HG03520 (cell line): Measurements from ENCODE around the gene PUM1.

Source experiments
- ATAC-seq: cut with Tn5 transposase; IDR thresholded peaks from one replicate; pipeline ENCODE4 v1.9.1; 2021; ENCODE audit warnings: mild to moderate bottlenecking, moderate library complexity; ENCODE audit not compliant: unreplicated experiment

Gene PUM1

DNA sequence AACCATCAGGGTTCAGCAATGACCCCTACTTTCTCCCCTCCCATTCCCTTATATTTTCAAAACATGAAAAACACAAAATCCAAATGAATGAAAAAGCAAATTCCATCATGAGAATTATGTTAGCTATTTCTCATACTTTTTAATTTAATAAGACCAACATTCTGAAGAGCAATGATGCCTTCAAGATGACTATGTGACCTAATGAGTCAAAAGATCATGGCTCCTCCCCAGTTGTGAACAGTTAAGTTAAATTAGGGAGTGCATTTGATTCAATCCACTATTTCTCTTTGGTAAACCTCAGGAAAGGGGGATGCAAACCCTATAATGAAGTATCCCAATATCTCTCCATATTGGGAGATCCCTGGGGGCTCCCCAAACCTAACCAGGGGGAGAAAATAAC lies 36.5 kb downstream of the PUM1 start:
- ATAC-seq: no peak

DNA sequence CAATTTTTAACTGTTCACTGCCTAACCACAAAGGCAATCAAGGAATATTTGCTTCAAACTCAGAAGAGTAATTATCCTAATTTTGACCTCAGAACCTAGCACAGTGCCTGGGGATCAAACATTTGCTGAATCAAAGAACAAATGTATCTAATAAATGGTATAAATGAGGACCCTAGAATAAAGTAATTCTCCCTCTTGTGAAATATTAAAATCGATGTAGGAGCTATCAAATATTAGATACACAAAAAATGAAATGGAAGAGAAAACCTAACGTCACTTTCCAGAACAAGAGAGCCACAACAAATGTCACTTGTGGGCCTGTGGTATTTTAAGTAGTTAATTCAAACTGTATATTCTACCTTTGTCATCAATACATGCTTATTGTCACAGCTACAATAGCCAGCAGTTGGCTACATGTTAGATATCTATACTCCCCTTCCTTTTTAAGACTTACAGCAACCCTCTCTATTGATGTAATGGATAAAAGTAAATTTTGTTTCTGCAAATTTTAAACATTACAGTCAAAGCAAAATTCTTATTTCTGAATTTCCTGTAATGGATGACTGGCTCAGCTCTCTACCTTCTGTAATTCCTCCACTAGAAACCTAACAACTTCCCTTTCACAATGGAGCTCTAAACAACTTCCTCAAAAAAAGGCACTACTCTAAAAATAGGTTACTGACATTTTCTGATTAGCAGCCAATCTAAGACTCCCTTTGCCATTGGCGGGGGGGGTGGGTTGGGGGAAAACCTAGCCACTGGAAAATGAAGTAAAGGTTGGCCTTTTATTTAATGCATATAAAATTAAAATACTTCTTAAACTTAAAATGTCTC lies 37.6 kb downstream of the PUM1 start:
- ATAC-seq: no peak

DNA sequence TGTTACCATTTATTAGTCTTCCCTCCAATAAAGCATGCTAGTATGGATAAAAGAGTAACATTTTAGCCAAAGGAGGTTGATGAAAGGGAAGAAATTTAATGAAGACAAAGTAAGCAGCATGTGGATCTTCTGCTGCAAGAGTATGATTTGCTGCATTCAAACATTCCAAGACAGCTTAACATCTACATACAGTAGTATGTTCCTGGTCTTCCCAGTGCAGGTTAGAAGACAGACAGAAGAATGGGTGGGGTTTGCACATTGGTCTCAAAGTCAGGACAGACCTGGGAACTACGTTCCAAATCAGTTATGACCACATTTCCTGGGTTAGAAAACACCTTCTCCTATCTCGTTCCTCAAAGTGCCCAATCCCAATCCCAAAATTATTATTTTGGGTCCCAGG lies 43.3 kb downstream of the PUM1 start:
- no peak for ATAC-seq

DNA sequence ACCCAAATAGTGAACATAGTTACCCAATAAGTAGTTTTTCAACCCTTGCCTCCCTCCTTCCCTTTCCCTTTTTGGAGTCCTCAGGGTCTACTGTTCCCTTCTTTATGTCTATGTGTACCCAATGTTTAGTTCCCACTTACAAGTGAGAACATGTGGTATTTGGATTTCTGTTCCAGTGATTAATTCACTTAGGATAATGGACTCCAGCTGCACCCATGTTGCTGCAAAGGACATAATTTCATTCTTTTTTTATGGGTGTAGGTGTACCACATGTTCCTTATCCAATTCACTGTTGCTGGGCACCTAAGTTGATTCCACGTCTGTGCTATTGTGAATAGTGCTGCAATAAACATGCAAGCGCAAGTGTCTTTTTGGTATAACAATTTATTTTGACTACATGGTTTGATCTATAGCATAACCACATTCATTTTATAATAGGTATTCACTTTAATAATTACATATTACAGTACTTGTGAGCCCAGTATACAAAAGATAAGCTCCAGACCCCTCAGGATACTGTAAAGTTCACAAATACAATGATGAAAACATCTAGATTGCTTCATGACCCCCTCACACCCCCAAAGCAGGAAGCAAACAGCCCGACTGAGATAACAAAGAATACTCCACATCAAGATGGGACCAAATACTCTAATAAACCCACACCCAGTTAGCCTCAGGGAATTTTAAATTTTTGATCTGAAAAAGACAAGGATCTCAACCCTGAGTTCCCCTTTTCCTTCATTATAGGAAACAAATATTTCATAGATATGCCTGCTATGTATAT lies 45.3 kb downstream of the PUM1 start:
- no peak for ATAC-seq

DNA sequence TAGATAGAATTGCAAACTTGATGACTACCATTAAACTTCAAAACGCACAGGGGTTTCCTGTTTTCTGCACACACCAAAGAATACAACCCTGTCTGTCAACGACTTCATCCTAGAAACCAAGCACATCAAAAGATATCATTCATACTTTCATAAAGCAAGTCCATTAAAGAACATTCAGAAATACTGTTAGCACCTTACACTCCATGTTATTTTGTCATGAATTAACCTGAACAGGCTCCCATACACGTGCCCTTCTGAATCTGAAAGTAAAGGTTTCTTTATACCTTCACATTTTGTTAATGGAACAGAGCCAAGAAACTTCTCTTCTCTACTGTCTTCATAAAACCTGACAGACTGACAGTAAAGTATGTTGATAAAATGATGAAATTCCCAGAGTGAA lies 46.1 kb downstream of the PUM1 start:
- no peak for ATAC-seq

DNA sequence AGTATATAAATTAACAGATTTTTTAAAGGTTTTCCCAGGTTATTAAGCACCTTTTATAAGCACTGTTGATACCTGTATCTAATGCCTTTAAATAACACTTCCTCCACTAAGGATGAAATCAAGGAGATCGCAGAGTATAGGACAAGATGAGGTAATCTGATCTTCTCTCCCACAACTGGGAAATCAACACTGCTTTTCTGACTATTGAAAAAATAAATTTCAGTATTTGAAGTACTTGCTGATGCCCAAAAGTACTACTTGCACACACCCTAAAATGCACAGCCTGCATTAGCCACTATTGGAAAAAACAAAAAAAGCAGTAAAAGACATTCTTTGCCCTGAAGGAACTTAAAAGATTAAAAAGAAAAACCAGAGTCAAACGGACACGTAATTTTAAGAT lies 48.6 kb downstream of the PUM1 start:
- ATAC-seq: no peak

DNA sequence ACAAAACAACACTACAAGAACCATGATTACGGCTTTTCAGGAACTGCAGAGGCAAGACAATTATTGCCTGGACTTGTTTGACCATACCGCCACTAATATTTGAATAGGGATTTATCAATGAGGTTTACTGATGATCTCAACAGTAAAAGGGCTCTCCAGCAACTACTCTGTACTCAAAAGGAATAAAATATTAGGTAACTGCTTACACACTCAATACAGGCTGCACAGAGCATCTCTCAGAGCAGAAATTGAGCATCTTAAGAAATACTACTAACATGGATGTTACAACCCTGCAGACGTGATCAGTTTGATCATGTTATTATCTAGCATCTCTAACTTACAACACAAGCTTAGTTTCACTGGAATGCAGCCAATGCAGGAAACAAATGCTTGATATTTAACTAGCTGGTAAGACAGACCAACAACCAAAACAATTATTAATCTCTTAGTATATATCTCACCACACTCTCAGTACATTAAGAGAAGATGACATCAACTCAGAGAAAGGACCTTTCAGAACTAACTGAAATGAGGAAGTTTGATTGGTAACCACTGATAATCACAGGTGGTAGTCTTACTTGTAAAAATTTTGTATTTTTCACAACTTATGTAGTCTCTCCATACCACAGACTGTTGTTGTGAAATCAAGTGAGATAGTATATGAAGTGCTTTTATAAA lies 52.2 kb downstream of the PUM1 start:
- no peak for ATAC-seq

DNA sequence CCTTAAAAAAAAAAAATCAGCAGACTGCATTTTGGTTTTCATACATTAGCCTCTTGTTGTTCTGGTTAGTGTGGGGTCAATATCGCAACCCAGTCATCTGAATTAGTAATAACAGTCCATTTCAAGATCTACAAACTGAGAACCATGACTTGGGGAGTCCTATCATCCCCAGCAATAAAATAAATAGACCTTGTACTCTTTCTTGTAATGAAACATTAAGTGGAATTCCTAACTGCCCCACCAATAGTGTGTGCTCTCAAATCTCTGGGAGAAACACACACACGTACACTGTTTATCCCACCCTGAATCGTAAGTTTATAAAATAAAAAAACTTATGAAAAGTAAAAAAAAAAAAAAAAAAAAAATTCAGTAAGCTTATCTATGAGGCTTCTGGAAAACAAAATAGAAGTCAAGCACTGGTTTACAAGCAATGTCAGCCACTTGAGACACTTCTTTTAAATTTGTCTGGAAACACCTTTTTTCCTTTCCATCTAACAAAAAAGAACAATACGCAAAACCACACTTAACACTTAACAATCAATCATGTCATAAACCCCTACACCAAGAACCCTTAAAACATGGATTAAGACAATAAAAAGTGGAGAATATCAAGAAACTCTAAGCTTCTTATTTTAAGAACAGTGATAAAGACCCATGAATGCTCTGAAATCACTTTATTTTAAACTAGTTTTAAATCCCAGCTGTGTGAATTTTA lies 53.1 kb downstream of the PUM1 start:
- no peak for ATAC-seq

DNA sequence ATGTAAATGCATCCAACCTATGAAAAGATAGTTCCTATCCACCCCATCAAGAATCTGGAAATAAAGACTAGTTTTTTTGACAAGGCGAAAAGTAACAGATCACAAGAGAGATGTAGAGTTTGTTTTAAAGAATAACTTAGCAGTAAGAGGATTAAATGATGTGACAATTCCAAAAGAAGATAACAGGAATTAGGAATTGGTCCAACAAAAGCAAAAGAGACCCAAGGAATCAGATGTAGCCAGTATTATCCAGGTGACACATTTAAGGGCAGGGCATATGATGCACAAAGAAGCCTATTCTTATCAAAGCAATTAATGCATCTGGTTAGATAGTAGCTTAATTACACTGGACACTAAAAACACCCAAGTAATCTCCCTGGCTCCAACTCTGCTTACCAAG lies 53.8 kb downstream of the PUM1 start:
- no peak for ATAC-seq

DNA sequence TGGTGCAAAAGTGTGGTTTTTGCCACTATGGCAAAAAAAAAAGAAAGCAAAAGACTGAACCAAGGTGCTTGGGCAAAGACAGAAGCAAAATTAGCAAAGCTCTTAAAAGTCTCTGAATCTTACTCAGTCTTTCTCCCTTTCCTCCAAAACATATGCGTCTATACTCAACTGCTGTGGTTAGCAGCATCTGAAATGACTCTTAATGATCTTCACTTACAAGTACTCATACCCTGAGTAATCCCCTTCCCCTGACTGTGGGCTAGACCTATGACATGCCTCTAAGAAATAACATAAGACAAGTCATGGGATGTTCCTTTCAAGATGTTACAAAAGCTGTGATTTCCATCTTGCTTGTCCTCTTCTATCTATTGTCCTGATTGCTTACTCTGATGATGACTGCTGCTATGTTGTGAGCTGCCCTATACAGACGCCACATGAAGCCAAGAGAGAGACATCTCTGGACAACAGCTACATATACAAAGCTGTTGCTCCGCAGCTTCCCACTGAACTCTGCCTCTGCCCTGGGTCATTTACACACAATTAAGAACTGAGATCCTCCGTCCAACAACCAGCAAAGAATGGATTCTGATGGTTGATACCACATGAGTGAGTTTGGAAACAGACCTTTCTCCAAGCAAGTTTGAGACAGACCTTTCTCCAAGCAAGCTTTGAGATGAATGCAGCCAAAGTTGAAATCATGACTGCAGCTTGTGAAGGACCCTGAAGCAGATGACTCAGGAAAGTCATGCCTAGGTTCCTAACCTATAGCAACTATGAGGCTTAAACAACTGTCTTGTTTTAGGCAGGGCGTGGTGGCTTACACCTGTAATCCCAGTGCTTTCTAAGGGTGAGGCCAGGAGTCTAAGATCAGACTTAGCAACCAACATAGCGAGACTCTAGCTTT lies 55.2 kb downstream of the PUM1 start:
- peak; percentile 57 for ATAC-seq

DNA sequence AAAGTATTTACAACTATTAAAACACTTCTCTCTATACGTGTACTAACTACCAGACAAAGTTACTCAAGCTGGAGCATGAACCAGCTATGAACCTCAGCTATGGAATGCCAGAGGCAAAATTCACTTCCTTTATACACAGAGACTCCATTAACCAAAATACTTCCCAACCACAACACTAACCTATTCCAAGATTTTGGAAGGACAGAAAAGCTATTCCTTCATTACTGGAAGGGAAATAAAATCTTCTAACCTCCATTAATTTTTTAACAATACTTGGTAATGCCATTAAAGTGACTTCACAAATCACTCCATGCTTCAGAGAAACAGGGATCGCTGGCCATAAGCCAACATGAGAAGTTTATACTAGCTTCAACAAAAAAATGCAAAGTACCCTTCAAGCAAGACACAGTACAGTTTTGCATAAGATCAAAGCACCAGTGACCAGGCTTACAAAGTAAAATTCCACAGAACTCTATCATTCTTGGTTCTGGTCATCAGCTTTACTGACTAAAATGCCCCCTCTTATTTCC lies 58.0 kb downstream of the PUM1 start:
- no peak for ATAC-seq

DNA sequence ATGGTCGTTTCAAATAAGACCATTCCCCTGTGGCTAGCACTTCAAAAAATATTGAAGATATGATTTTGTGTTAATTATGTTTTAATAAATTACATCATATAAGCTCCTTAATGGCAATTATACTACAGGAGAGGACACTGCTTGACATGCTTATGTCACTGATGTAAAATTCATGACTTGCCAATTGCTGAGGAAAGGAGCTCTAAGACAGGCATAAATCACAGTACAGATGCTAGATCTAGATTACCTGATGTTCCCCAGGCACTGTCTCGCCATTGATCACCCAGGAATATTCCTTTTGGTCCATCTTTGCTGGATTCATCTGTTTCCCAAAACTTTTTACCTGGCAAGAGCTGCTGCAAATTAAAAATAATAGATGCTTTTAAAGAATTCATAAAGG lies 58.8 kb downstream of the PUM1 start:
- ATAC-seq: no peak

DNA sequence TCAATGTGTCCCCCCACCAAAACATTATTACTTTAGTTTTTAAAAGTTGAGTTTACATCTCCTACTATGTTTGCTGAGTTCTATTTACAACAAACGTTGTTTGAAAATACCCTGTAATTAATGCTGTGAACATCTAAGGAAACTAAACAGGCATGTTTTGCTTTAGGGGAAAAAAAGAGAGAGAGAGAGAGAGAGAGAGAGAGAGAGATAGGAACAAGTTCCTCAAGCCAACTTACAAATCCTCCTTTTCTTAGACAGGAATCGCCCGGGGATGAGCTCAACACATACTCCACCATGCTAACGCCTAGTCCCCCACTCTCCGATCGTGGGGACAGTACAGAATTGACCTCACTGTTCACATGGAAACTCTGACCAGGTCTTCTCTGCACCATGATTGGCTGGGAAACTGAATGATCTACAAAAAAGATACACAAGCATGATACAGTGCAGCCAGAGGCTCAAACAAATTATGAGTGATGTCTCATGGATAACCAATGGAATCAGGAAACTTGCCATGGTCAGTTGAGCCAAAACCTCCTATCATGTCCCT lies 59.8 kb downstream of the PUM1 start:
- no peak for ATAC-seq

DNA sequence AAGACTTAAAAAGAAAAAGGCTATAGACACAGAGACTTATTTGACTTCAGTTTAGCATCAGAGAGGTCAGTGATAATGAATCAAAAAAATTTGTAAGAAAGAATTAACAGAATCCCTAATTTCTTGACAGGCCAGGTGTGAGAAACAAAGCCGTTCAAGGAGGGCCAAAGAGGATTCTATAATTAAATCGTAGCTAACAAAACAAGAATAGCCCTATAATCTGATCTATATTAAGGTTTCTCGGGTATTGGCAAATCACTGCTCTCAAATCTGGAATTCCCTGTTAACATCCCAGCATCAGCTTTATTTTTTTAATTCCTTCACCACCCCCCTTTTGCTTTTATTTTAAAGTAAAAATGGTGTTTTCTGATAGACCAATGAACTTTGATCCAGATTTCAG lies 60.3 kb downstream of the PUM1 start:
- no peak for ATAC-seq

DNA sequence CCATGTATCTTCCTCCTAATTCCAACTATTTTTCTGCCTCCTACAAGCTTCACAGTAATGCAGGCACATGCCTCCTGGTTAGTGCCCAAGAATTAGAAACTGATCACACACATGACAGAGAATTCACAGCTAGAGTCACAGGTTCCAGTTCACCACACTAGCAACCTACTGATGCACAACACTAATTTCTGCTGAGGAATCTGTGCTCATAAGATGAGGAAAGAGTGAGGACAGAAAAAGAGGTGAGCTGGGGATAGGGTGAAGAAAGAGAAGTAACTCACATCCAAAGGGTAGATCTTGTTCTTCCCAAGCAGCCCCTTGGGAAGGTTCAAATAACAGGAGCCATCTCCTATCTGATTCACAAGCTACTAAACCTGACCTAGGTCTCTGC lies 61.3 kb downstream of the PUM1 start:
- no peak for ATAC-seq

DNA sequence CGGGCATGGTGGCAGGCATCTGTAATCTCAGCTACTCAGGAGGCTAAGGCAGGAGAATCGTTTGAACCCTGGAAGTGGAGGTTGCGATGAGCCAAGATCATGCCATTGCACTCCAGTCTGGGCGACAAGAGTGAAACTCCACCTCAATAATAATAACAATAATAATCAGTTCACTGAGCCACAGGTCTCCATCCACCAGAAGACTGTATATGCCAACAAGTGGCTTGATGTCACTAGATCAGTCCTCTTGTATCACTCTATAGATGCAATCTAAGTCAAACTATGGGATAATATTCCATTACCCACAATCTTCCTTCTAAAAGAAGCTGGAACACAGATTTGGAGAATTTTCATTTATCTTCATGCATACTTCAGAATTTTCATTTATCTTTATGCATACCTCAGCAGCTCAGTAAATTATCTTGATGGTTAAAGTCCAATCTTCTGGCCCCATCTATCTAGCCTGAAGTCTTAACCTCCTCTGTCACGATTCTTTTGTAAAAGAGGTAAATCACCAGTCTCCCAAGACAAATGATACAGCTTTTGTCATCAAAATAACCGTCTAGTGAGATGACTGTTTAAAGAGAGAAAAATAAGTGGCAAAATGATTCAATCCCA lies 61.8 kb downstream of the PUM1 start:
- ATAC-seq: no peak

DNA sequence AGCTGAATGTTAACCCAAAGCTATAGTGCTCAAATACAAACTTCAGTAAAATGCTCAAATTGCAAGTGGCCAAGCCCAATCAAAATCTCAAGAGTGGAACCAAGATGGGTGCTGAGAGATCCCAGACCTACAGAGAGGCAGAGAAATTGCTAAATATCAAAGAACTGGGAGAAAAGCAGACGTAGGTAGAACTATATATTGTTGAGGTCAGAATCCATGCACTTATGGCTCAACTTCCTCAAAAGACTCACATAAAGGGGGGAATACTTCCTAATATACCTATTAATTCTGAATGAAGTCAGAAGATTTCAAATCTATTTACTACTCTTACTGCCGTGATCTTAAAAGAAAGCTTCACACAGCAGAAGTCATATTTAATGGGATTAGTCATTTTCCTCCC lies 65.2 kb downstream of the PUM1 start:
- ATAC-seq: no peak

DNA sequence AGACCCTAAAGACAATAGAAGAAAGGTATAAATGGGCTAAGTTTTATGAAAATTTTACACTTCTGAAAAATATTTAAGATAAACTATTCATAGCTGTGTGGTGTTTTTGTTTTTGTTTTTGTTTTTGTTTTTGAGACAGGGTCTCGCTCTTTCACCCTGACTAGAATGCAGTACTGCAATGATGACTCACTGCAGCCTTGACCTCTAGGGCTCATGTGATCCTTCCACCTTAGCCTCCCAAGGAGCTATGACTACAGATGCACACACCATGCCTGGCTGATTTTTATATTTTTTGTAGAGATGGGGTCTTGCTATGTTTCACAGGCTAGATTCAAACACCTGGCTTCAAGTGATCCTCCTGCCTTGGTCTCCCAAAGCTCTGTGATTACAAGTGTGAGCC lies 66.6 kb downstream of the PUM1 start:
- no peak for ATAC-seq

DNA sequence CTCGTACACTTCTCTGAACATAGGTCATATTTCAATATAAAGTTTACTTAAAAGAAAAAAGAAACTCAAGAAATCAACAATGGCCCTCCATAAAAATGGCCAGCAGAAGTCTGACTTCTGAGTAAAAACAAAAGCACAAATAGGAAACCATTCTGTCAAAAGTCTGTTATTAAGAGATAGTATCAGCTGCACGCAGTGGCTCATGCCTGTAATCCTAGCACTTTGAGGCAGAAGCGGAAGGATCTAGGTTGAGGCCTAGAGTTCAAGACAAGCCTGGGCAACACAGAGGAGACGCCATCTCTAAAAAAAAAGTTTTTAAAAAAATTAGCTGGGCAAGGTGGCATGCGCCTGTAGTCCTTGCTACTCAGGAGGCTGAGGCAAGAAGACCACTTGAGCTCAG lies 67.3 kb downstream of the PUM1 start:
- no peak for ATAC-seq
